K562 (cell line): ENCODE measurements around the gene LSM12.

ENCODE experiments used
- CBFA2T2 ChIP-seq: fragments of 450-650 bp; conservative IDR thresholded peaks from 2 replicates; pipeline ENCODE4 v1.6.1; 2017; ENCODE audit warnings: mild to moderate bottlenecking
- CTCF ChIP-seq, 3 experiments: IDR thresholded peaks in 2 of 3; conservative IDR thresholded peaks in 1 of 3; 2 replicates each; pipeline ENCODE4 v1.5.1; 2011 to 2012; ENCODE audit warnings: low read length in 3 of 3, mild to moderate bottlenecking in 3 of 3, control low read depth in 2 of 3, improper control_type of control experiment in 1 of 3, inconsistent platforms in 1 of 3, low read depth in 1 of 3, mixed read lengths in 1 of 3, moderate library complexity in 1 of 3; ENCODE audit not compliant: insufficient read depth in 2 of 3
- POLR2AphosphoS5 ChIP-seq: IDR thresholded peaks from 2 replicates; pipeline ENCODE4 v1.6.1; 2011; ENCODE audit warnings: mild to moderate bottlenecking, low read depth, low read length, moderate library complexity; ENCODE audit not compliant: control insufficient read depth, insufficient read depth
- RBM22 ChIP-seq: fragments of 200-400 bp; formaldehyde crosslinking; IDR thresholded peaks from 2 replicates; pipeline ENCODE4 v1.6.1; 2018; ENCODE audit warnings: low read length, low read depth; ENCODE audit not compliant: poor library complexity, severe bottlenecking
- SPI1 ChIP-seq: IDR thresholded peaks from 2 replicates; pipeline ENCODE4 v1.6.1; 2011; ENCODE audit warnings: low read depth, low read length, control low read depth, borderline replicate concordance
- TARDBP ChIP-seq: fragments of 450-650 bp; IDR thresholded peaks from 2 replicates; pipeline ENCODE4 v1.6.1; 2016
- TF ChIP-seq, protein P1 (sequence below): conservative IDR thresholded peaks from 2 replicates; pipeline ENCODE4 v1.6.1; 2011; ENCODE audit warnings: low read depth, mild to moderate bottlenecking, low read length; ENCODE audit not compliant: control insufficient read depth

- TF ChIP-seq, protein P1, sequence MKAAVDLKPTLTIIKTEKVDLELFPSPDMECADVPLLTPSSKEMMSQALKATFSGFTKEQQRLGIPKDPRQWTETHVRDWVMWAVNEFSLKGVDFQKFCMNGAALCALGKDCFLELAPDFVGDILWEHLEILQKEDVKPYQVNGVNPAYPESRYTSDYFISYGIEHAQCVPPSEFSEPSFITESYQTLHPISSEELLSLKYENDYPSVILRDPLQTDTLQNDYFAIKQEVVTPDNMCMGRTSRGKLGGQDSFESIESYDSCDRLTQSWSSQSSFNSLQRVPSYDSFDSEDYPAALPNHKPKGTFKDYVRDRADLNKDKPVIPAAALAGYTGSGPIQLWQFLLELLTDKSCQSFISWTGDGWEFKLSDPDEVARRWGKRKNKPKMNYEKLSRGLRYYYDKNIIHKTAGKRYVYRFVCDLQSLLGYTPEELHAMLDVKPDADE: no peak
- no peak for TF ChIP-seq POLR2AphosphoS5
- no peak for TF ChIP-seq CTCF (IDR thresholded peaks at IDR 0.05 in 2 of 3, conservative IDR thresholded peaks at IDR 0.05 in 1 of 3; ENCODE audit: insufficient read depth in 2 of 3, low read depth in 1 of 3, low read length in 3 of 3)
- TF ChIP-seq CBFA2T2: no peak
- no peak for TF ChIP-seq SPI1
- no peak for TF ChIP-seq TARDBP
- TF ChIP-seq RBM22: no peak
These were observed 40.3 kb upstream of the LSM12 start for GRCh38 chr17:44106801-44107200.
